CD4-positive, alpha-beta T cell treated with Interleukin-17A for 4 hours (primary cell): ENCODE results near the gene AJM1.
"Not testable (repeated sequence)": the region's sequence is repeated elsewhere in the genome, so short reads cannot be mapped to it uniquely, and the experiment has no call there.

Experiments
- DNase-seq: peaks from one replicate; pipeline ENCODE4 v3.0.0-alpha.2; 2020; ENCODE audit warnings: mixed read lengths

AJM1 gene

GRCh38 chr9:136856541-136857141, 14.4 kb downstream of the AJM1 start:
- no peak for DNase-seq

- no peak for DNase-seq
These were observed 14.9 kb downstream of the AJM1 start for GRCh38 chr9:136857166-136857565.

- no peak for DNase-seq
These were observed 15.5 kb downstream of the AJM1 start for GRCh38 chr9:136857581-136858412.

- DNase-seq, result no peak
These were observed 16.2 kb downstream of the AJM1 start for GRCh38 chr9:136858452-136858843.

GRCh38 chr9:136858844-136859757, 16.8 kb downstream of the AJM1 start:
- DNase-seq, result no peak

GRCh38 chr9:136860529-136860928, 18.3 kb downstream of the AJM1 start:
- DNase-seq, result no peak

- DNase-seq, result no peak
These were observed 18.9 kb downstream of the AJM1 start for GRCh38 chr9:136860933-136861873.

- no peak for DNase-seq
These were observed 19.7 kb downstream of the AJM1 start for GRCh38 chr9:136861874-136862457.

GRCh38 chr9:136862849-136863622, 20.8 kb downstream of the AJM1 start:
- no peak for DNase-seq

- no peak for DNase-seq
These were observed 21.5 kb downstream of the AJM1 start for GRCh38 chr9:136863623-136864273.

- DNase-seq, result no peak
These were observed 22.9 kb downstream of the AJM1 start for GRCh38 chr9:136865041-136865767.

GRCh38 chr9:136865768-136866103, 23.5 kb downstream of the AJM1 start:
- no peak for DNase-seq

- DNase-seq, result not testable (repeated sequence)
These were observed 24.7 kb downstream of the AJM1 start for GRCh38 chr9:136866898-136867421.

- DNase-seq, result no peak
These were observed 25.2 kb downstream of the AJM1 start for GRCh38 chr9:136867480-136867879.

GRCh38 chr9:136867917-136868316, 25.6 kb downstream of the AJM1 start:
- DNase-seq, result no peak

- no peak for DNase-seq
These were observed 26.4 kb downstream of the AJM1 start for GRCh38 chr9:136868644-136869043.

GRCh38 chr9:136869611-136870010, 27.3 kb downstream of the AJM1 start:
- not testable (repeated sequence) for DNase-seq

GRCh38 chr9:136875155-136875554, 32.9 kb downstream of the AJM1 start:
- DNase-seq, result no peak

GRCh38 chr9:136876476-136876875, 34.2 kb downstream of the AJM1 start:
- DNase-seq, result no peak

- DNase-seq, result no peak
These were observed 38.4 kb downstream of the AJM1 start for GRCh38 chr9:136880651-136881050.
